Measurements from ENCODE around the gene SP4. TPM values are rescaled to one million over a fixed set of nuclear protein-coding genes. Genes with fewer than 3 reads are reported as not detected.

Gene SP4
- 76.6 TPM for total RNA-seq

DNA sequence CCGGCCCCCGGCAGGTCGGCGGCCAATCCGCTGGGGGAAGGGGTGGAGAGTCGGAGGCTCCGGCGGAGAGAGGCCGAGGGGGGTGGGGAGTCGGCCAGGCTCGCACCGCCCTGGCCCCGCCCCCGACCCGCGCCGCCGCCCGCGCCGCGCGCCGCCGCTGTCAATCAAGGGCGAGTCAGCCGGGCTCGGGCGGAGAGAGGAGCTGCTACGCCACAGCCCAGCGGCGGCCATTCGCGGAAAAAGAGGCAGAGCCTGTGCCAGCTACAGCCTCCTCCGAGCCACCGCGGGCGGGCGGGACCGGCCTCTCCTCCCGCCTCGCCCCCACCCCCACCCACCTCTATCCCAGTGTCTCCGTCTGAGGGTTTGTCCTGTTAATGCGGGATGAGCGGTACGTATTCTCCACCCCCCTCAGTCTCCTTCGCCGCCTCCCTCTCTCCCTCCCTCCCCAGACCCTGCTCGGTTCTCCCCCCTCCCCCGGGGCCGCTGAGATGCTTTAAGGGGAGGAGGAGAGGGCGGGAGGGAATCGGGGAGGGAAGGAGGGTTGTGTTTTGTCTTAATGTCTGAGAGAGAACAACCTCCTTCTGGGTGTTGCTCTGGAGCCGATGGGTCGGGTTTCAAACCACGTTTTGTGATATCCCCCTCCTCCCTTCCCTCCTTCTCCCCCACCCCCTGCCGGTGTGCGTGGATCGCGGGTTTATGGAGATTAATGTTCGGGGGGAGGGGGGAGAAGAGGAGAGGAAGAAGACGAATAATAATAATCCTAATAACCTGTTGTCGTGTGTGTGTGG is at the start of gene SP4:
Gene SP4 (plus strand): TSS at position 213 of the 788 bp plus-strand sequence. CDS start 169 bp downstream, at position 382.
- peak; percentile 95 for DNase-seq

DNA sequence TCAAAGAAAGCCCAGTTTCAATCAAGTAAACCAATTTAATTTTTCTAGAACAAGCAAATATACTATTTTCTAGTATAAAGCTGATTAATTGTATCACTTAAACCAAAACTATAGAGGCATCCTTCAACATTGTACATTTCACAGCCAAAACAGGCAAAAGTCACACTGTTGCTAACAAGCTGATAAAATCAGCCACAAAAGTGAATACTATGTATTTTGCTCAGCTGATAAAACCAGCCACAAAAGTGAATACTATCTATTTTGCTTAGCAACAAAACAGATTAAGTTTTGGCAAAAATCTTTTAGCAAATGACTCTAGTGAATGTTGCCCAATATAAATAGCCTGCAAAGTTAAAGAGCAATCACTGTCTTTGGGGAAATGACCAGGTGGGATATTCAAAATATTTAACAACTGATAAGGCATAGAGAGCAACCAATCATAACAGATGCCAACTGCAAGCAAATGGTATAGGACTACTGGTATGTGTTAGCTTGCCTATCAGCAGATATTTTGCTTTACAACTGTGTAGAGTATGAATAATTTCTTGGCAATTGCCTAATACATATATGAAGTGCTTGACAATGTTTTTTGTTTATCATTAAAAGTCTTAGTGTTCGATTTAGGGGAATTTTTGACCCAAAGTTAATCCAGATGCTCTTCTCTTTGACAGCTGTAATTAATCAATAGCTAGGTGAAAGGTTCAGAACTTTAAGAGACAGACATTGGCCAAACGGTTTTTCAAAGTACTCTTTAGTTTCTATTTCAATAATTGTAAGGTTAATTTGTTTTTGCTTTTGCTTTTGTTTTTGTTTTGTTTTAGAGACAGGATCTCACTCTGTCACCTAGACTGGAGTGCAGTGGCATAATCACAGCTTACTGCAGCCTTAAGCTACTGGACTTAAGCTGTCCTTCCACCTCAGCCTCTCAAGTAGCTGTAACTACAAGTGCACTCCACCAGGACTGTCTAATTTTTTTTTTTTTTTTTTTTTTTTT is 44.4 kb upstream of the SP4 start:
- DNase-seq: no peak

DNA sequence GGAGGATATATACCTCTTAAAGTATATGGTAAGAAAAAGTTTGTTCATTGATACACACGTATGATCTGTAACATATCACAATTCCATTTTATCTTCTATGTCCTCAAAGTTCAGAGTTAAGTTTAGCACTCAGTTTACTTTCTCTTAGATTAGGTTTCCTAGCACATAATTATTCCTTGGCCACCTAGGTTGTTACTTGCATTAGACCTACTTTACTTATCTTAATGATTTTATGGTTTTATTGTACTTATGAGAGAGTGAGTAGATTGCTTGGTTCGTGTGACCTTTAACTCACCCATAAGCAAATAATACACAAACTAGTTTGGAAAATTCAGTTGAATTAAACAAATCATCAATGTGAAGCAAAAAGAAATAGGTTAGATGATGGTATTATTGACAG is 33.9 kb upstream of the SP4 start:
- DNase-seq: no peak

DNA sequence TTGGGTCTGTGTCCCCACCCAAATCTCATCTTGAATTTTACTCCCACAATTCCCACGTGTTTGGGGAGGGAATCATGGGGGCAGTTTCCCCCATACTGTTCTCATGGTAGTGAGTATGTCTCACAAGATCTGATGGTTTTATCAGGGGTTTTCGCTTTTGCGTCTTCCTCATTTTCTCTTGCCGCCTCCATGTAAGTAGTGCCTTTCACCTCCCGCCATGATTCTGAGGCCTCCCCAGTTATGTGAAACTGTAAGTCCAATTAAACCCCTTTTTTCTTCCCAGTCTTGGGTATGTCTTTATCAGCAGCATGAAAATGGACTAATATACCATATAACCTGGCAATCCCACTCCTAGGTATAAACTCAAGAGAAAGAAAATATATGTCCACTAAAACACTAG is 25.9 kb upstream of the SP4 start:
- DNase-seq: no peak

DNA sequence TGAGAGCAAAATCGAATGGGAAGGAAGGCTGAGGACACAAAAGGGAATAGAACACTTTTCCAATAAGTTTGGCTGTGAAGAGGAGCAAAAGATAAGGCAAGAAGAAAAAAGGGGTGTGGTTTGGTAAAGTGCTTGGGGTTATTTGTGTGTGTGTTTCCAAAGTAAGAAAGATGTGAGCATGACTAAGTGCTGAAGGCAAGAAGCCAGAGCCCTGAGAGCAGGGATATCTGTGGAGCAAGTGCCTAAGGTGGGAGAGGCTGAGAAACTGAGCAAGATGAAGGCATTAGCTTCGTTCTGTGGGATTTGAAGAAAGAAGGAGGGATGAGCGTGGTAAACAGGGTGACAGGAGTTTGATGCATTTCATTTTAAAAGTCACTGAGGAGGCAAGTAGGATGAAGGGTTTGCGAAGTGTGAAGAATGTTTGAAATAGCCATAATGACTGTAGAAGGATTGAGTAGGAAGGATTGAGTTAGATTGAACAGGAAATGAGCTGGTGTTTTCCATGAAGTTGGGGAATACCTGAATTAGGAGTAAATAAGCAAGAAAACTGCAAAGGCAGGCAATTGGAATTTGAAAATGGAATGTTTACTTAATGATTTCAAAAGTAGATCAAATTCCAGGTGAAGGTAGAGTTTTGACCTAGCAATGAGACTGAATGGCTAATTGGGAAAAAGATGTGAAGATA is 19.9 kb upstream of the SP4 start:
- DNase-seq: no peak

DNA sequence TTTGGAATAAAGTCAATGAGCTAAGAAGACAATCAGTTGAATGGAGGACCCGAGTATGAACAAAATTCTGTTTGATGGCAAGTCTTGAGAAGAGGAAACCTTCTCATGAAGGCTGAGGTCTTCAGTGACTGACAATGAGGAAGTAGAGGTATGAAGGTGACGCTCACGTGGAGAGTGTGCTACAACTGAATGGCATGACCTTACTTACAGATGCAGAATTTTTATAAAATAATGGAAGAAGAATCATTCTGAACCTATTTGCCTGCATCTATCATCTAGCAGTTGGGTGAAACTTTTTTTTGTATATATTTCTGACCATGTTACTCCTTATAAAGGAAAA is 19.4 kb upstream of the SP4 start:
- no peak for DNase-seq

DNA sequence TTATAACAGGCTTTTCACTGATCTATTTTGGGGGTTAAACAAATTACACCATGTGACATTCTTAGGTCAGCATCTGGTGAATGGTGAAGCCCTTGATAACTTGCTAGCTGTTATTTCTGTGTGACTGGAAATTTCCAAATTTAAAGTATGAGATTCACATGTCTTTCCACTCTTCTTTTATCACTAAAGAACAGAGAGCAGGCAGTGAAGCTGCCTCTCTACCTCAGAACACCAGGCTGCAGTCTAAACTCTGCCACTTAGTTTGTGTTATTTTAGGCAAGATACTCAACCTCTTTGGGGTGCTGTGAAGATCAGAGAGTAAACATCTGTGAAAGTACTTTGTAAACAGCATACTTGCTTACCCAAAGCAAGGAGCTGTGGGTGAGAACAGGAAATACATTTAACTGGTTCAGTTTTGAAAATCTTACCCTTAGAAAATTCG is 15.5 kb upstream of the SP4 start:
- DNase-seq: no peak

DNA sequence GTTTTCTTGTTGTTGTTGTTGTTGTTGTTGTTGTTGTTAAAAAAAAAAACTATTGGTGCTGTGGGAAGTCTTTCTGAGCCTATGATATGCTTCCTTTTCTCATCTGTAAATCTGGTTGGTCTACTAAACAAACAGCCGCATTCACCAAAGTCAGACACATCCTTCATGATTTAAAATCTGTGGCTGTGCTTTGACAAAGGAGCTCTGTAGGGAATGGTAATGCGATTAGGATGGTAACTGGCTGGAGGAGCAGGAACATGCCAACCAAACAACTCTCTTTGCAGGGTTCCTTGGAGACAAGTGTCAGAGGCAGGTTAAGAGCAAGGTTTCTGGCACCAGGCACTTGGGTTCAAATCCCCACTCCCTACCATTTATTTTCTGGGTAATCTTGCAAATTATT is 14.9 kb upstream of the SP4 start:
- no peak for DNase-seq

DNA sequence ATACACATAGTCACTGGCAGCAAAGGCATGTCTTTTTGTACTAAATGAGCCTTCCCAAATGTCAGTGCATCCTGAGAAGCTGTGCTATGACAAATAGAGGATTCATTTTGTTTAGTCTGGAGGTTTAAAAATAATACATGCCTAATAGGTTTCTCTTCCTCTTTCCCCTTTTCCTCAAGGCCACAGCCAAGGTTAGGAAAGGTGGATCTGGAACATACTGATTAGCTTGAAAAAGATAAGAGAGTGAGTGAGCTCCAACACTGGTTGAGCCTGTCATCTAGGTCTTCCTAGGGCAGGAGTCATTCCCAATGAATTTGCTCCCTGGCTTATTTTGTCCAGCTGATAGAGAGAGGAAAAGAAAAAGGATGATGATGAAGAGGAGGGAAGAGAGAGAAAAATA is 14.4 kb upstream of the SP4 start:
- no peak for DNase-seq

DNA sequence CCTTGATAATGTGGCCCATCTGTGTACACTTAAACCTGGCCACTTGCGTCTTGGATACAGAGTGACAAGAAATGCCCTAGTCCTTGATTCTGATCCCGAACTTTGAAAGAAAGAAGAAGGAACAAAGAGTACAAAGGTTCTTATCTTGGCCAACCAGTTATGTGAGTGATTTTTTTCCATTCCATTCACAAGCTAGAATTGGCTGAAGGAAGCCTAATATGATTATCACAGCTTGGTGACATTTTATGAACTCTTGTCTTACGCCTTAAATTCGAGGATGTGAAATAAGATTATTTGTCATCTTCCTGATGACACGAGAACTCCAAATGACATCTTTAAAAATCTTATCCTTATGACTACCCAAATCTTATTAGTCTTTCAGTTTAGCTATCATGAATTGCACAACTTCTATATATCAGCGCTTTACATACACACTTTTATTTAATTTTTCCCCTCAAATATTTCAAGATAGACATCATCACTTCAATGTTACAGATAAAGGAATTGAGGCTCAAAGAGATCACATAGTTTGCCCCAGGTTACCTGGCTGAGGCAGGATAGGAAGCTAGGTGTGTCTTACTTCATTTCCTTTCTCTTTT is 13.0 kb upstream of the SP4 start:
- DNase-seq: no peak

DNA sequence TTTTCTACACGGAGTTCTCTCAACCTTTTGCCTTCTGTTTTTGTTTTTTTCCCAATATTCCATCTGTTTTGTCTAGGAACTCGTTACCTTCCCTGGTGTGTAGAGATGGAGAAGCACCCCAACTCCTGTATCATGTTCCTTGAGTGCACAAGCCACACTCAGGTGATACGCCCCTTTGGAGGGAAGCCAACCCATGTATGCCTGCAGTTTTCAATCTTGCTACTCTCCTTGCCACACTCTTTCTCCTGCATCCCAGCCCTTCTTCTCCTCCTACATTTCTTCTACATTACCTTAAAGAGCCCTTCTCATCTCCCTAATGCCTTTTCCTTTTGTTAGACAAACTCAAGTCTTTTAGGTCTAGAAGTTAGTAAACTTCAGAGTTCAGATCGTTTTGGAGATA is 10.2 kb upstream of the SP4 start:
- DNase-seq: no peak

DNA sequence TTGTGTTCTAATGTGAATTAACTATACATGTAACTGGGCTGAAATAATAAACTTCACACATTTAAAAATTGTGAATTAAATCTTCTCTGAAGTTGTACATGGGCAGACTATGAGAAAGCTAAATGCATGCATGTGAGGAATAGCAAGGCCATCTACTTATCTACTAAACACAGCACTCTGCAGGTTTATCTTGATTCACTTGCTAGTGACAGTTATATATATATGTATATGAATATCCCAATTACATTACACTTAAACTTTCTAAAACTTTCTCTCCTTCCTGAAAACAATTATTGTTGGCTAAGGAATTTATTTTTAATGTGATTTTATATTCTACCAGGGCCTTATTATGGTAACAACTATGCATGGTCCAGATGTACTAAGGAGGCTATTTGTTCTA is 5.1 kb upstream of the SP4 start:
- no peak for DNase-seq

DNA sequence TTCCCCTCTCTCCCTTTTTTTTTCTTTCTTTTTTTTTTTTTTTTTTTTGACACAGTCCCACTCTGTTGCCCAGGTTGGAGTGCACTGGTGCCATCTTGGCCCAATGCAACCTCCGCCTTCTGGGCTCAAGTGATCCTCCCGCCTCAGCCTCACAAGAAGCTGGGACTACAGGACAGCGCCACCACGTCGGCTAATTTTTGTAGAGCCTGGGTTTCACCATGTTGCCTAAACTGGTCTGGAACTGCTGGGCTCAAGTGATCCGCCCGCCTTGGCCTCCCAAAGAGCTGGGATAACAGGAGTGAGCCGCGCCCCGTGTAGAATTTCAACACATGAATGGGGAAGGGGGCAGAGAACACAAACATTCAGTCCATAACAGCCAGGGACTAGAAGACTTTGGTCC is 2.6 kb upstream of the SP4 start:
- DNase-seq: no peak

DNA sequence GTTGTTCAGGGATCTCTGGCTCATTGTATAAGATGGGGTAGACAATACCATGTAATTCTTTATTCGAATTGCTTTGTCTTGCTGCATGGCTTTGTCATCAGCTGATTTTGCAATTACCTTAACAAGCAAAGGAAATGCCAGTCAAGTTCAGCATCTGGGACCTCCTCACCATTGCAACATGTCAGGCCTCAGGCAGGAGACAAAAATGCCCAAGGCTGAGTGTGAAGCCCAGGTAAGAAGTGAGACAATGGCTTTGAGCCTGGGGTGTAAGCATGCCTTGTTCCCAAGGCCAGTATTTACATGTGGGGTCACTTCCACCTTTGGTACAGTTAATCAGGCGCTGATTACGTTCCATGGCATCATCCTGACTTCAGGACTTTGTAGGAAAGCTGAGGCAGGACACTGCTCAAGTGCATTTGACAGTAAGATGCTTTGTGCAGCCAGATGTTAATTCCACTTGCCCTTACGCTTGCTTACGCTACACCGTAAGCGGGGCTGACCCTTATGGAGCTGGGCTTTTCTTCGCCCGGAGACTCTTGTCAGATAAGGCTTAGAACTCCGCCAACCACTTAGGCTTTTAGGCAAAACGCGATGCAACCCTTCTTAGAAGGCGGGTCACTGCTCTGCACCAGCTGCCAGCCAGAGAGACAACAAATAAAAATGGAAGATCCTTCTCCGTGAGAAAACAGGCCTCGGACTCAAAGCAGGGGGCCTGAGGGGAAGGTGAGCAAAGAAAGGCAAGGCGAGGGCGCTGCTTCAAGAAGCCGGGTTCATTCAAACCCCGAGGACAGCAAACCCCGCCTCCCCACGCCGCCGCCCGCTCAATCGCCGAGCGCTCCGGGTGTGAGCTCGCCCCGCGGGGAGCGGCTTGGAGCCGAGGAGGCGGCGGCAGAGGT is 1.3 kb upstream of the SP4 start:
- no peak for DNase-seq

DNA sequence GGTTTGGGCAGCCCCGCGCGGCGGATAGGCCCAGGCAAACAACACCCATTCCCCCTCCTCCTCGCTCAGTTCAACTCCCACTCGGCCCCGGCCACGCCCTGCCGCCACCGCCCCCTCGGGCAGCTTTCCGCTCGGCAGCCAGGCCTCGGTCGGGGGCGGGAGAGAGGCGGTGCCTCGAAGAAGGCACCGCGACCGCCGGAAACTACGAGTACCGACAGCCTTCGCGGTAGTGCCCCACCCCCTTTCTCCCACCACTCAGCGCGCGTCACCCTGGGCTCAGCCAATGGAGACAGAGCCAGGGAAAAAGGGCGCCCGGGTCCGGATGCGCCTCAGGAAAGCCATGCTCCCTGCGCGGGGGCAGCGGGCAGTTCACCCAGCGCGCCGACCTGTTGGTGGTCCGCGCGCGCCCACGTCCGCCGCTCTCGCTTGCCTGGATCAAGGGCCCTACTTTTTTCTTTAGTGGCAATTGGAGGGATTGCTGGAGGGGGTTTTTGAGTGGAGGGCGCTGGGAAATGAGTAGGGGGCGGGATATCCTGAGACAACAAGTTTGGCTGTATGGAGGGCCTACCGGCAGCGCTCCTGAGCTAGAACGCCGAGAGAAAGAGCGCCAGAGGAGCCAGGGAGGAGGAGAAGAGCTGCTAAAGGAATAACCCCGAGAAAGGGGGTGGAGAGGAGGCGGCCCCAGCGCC is 557 bp upstream of the SP4 start:
- DNase-seq: peak; percentile 99

DNA sequence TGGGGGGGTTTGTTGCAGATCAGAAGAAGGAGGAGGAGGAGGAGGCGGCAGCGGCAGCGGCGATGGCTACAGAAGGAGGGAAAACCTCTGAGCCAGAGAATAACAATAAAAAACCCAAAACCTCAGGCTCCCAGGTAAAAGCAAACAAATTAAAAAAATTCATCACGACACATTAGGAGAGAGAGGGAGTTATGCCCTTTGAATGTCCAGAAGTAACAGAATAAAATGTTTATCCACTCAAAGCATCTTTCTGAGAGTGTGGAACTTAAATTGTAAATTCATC is 717 bp downstream of the SP4 start:
- DNase-seq: no peak

DNA sequence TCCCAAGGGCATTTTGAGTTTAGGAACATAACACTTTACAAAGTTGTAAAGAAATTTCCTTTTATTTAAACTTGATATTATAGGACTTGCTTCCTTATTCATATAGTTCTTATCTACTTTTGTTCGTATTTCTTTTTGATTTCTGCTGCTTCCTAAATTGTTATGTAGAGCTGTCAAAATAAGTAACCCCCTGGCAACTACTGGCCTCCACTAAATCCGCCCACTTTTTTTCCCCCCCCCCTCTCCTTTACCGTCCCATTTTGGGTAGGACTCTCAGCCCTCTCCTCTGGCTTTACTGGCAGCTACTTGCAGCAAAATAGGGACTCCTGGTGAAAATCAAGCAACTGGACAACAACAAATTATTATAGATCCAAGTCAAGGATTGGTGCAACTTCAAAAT is 1.1 kb downstream of the SP4 start:
- no peak for DNase-seq

DNA sequence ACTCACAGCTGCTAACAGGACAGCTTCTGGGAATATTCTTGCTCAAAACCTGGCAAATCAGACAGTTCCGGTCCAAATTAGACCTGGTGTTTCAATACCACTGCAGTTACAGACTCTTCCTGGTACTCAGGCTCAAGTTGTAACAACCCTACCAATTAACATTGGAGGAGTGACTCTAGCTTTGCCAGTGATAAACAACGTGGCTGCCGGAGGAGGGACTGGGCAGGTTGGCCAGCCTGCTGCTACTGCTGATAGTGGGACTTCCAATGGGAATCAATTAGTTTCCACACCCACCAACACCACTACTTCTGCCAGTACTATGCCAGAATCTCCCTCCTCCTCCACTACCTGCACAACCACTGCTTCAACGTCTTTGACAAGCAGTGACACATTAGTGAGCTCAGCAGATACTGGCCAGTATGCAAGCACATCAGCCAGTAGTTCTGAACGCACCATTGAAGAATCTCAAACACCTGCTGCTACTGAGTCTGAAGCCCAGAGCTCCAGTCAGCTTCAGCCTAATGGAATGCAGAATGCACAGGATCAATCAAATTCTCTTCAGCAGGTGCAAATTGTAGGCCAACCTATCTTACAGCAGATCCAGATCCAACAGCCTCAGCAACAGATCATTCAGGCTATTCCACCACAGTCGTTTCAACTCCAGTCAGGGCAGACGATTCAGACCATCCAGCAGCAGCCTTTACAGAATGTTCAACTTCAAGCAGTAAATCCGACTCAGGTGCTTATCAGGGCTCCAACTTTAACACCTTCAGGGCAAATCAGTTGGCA is 2.1 kb downstream of the SP4 start:
- no peak for DNase-seq

DNA sequence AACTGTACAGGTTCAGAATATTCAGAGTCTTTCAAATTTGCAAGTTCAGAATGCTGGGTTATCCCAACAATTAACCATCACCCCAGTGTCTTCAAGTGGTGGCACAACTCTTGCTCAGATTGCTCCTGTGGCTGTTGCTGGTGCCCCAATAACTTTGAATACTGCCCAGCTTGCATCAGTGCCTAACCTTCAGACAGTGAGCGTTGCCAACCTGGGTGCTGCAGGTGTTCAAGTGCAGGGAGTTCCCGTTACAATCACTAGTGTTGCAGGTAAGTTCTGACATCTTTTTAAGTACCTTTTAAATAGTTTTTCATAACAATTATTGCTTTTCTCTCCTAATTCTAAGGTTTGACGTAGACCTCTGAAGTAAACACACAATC is 2.7 kb downstream of the SP4 start:
- DNase-seq: no peak

DNA sequence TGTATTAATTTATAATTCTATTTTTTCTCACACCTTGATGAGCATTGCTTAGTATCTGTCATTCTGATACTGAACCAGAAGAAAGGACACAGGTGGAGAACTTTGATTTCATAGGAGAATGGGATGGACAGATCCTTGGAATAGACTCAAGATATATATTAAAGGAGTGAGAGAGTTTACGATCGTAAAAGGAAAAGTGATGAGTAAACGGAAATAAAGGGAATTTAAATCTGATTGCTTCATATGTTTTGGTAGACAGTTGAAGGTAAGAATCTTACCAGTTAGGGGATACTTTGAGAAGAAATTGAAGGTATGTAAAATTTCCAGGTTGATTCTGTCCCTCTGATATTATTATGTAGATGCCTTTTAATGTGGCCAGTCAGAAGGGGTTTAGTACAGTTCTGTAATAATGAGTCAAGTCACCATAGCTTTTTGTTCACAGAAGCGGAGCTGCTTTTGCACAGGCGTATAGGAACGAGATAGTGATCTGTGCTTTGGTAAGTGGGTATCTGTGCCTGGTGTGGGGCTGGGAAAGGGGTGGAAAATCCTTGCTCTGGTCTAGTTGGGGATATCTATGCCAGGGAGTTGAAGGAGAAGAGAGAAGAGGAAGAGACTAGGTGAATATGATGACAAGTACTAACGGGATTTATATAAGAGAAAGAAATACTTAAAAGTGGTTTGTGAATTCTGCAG is 15.4 kb downstream of the SP4 start:
- no peak for DNase-seq
